ENCODE measurements around the gene FRMD6.

FRMD6 gene

GRCh38 chr14:51666826-51667225 lies 15.1 kb downstream of the FRMD6 start:
- DNase-seq (ENCODE audit: low read depth in 3 of 3): no peak

- no peak for DNase-seq (ENCODE audit: low read depth in 3 of 3)
Measured at GRCh38 chr14:51668870-51669269, 17.2 kb downstream of the FRMD6 start.

GRCh38 chr14:51674294-51675002 lies 22.7 kb downstream of the FRMD6 start:
- DNase-seq (ENCODE audit: low read depth in 3 of 3): no peak

GRCh38 chr14:51676549-51676948 lies 24.8 kb downstream of the FRMD6 start:
- no peak for DNase-seq (ENCODE audit: low read depth in 3 of 3)

- DNase-seq (ENCODE audit: low read depth in 3 of 3): no peak
Measured at GRCh38 chr14:51677266-51677665, 25.6 kb downstream of the FRMD6 start.

DNA sequence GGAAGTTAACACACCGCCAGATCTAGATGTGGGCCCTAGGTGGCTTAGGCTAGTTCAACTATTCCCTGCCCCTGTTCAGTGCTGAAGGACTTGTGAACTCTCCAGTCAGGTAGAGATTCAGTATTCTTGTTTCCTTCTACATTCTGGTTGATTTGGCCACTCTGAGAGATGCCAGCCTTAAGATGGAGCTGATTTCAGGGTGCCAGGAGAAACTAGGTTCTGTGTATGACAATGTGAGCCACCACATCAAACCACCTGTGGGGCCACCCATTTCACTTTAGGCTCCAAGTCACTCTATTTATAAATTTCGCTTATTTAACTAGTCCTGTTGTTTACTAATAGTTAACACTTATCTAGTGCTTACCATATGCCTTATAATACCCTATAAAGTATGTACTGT lies 26.0 kb downstream of the FRMD6 start:
- no peak for DNase-seq (ENCODE audit: low read depth in 3 of 3)

DNA sequence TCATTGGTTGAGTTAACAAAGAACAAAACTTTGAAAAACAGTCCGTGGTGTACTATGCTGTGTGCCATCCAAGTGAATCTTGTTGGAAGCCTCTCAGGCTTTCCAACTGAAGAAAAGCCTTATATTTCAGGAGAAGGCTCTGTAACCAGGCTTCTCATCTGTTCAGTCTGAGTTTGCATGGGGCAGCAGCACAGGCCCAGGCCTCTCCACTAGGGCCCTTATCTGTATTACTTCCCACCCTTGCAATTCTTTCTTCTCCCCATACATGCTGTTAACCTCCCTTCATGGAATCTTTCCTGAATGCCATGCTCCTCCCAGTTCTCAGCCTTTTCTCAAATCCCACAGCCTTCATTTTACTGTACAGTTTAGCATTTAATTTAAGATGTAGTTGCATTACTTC lies 28.3 kb downstream of the FRMD6 start:
- DNase-seq (ENCODE audit: low read depth in 3 of 3): no peak

- DNase-seq (ENCODE audit: low read depth in 3 of 3): no peak
Measured at GRCh38 chr14:51681411-51681810, 29.7 kb downstream of the FRMD6 start.

DNA sequence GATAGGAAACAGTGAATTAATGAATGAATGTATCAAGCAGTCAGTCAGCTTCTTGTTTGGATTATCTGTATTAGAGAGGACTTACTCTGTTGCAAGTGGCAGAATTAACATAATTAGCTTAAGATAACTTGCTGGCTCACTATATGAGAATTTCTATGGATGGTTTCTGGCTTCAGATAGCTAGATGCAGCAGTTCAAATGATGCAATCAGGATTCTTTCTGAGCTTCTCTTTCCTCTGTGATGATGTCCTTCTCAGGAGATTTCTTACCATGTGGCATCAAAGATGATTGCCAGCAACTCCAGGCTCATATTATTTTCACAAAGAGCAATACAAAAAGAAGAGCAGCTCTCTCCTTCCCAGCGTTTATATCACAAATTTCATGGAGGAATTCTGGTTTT lies 30.7 kb downstream of the FRMD6 start:
- DNase-seq (ENCODE audit: low read depth in 3 of 3): no peak

- no peak for DNase-seq (ENCODE audit: low read depth in 3 of 3)
Measured at GRCh38 chr14:51684760-51685159, 33.0 kb downstream of the FRMD6 start.

GRCh38 chr14:51691176-51691575 lies 39.5 kb downstream of the FRMD6 start:
- DNase-seq (ENCODE audit: low read depth in 3 of 3): no peak

- DNase-seq (ENCODE audit: low read depth in 3 of 3): no peak
Measured at GRCh38 chr14:51692646-51693045, 40.9 kb downstream of the FRMD6 start.

- DNase-seq (ENCODE audit: low read depth in 3 of 3): no peak
Measured at GRCh38 chr14:51697848-51698247, 46.1 kb downstream of the FRMD6 start.

DNA sequence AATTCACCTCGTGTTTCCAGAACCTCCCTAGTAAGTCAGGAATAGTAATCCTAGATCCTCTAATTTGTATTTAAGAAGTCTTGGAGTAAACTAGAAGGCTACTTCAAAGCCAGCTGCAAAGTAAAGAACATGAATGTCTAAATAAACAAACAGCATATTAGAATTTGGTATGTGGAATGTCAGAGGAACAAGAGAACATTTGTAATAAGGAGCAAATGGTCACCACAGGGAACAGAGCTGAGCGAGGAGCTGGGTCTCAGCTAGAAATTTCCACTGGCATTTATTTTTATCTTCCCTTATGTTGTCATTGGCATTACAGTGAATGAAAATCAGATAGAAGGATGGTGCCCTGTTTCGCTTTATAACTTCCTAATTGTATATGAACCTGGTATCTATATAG lies 50.2 kb downstream of the FRMD6 start:
- no peak for DNase-seq (ENCODE audit: low read depth in 3 of 3)

DNA sequence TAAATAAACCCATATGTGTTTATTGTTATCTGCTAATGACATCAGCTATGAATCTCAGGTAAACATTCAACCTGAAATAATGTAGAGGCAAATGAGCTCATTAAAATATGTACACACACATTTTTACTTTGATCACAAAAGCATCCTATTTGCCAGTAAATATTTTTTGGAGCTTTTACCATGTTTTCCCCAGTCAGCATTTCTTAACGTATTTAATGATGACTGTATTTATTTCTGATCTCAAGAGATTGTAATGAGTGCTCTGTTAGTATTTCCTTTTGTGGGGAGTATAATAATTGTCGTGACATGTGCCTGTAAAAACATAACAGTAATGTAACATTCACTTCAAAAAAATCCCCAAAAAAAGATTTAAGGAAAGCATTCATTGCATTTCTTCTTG lies 52.1 kb downstream of the FRMD6 start:
- no peak for DNase-seq (ENCODE audit: low read depth in 3 of 3)

GRCh38 chr14:51704545-51704944 lies 52.8 kb downstream of the FRMD6 start:
- DNase-seq (ENCODE audit: low read depth in 3 of 3): no peak

GRCh38 chr14:51707327-51707726 lies 55.6 kb downstream of the FRMD6 start:
- DNase-seq (ENCODE audit: low read depth in 3 of 3): no peak

DNA sequence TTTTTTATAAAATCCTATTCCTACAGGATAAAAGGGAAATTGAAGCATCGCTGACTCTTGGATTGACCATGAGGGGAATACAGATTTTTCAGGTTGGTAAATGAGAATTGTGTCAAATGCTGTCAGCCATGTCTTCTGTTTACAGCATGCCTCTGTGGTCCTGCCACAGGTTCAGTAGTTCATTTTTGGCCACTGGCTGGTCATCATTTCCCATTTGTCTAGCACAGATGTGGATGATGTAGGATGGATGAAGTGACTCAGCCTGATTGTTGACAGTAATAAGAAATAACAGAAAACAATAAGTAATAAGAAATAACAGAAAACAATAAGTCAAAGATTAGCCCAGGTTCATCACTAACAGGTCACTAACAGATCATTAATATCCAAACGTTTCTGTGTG lies 59.8 kb downstream of the FRMD6 start:
- DNase-seq (ENCODE audit: low read depth in 3 of 3): no peak

GRCh38 chr14:51715250-51715649 lies 63.5 kb downstream of the FRMD6 start:
- no peak for DNase-seq (ENCODE audit: low read depth in 3 of 3)

- DNase-seq (ENCODE audit: low read depth in 3 of 3): no peak
Measured at GRCh38 chr14:51715742-51716141, 64.0 kb downstream of the FRMD6 start.

- DNase-seq (ENCODE audit: low read depth in 3 of 3): no peak
Measured at GRCh38 chr14:51716610-51717009, 64.9 kb downstream of the FRMD6 start.

DNA sequence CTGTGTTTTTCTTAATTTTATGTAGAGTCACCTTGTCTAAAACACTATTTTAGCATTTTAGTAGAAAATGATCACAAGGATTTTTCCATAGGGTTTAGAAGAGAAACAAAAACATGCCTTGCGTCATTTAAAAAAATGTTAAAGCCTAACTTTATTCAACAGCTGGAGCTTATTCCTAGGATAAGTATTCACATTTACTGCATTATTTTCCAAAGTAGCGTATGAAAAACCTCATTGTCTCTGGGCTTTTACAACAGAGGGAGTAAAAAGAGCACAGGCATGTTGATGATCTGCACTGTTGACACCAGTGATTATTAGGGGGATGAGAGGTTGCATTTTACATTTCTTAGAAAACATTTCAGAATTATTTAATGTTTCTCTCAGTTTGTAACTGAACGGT lies 66.1 kb downstream of the FRMD6 start:
- DNase-seq (ENCODE audit: low read depth in 3 of 3): no peak

DNA sequence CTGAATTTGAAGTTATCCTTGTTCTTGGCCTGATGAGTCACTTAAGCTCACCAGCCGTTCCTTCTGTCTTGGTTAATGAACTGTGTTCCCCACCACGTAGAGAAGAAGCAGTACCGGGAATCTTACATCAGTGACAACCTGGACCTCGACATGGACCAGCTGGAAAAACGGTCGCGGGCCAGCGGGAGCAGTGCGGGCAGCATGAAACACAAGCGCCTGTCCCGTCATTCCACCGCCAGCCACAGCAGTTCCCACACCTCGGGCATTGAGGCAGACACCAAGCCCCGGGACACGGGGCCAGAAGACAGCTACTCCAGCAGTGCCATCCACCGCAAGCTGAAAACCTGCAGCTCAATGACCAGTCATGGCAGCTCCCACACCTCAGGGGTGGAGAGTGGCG lies 68.2 kb downstream of the FRMD6 start:
- no peak for DNase-seq (ENCODE audit: low read depth in 3 of 3)

- DNase-seq (ENCODE audit: low read depth in 3 of 3): no peak
Measured at GRCh38 chr14:51723990-51724389, 72.3 kb downstream of the FRMD6 start.

Data from stimulated activated CD4-positive, alpha-beta T cell treated with anti-CD3 and anti-CD28 coated beads, TNF-alpha, amount 100 ng/mL, for 4 hours (primary cell).